Measurements from ENCODE around the gene VPS13D. TPM values are rescaled to one million over a fixed set of nuclear protein-coding genes. Genes with fewer than 3 reads are reported as not detected.
"Not testable (repeated sequence)": the region's sequence is repeated elsewhere in the genome, so short reads cannot be mapped to it uniquely, and the experiment has no call there.

Gene VPS13D
- total and polyA plus RNA-seq, 11 donors = 32.1 to 301 (median 90.7) TPM

DNA sequence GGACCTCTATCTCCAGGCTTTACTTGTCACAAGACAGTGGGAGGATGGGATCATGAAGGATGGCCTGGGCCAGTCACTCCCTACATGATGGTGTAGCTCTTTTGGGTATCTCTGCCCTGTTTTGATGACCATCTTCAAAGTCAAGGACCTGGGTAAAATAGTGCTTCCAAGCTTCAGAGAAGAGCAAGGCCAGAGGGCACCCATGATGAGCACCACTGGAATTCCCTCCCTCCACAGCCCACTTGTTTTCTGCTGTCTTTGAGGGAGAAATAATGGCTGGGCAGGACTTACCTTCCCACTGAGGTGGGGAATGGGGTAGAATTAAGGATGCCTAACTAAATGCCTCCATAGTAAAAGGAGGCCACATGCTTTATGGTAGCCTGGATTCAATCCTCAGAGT, 222.4 kb downstream of the VPS13D start:
- Histone ChIP-seq H3K4me3 (no peak overlapping the region), H3K9me3 (no peaks in the 10 kb centered on the region), H3K27ac (peak overlapping the region in 9 of 12 donors; percentile 44 to 82 (median 70)), H3K36me3 (peaks cover 0 to 29% (median 9%) of the 10 kb centered on the region in 9 donors), H3K27me3 (no peaks in the 10 kb centered on the region), H3K4me1 (peaks cover 22 to 100% (median 88%) of the 10 kb centered on the region in 12 donors)
- no peak for TF ChIP-seq POLR2A (IDR thresholded peaks at IDR 0.05)
- no peak for TF ChIP-seq CTCF (IDR thresholded peaks at IDR 0.05)
- intact Hi-C loops (cut with DNase I) = loop anchor here in 1 of 10 donors (5.0 kb wide), 1 partner anchor 165 kb away; the partner anchor contains the start of gene DHRS3
- DNase-seq (no peak), ATAC-seq (no peak)

DNA sequence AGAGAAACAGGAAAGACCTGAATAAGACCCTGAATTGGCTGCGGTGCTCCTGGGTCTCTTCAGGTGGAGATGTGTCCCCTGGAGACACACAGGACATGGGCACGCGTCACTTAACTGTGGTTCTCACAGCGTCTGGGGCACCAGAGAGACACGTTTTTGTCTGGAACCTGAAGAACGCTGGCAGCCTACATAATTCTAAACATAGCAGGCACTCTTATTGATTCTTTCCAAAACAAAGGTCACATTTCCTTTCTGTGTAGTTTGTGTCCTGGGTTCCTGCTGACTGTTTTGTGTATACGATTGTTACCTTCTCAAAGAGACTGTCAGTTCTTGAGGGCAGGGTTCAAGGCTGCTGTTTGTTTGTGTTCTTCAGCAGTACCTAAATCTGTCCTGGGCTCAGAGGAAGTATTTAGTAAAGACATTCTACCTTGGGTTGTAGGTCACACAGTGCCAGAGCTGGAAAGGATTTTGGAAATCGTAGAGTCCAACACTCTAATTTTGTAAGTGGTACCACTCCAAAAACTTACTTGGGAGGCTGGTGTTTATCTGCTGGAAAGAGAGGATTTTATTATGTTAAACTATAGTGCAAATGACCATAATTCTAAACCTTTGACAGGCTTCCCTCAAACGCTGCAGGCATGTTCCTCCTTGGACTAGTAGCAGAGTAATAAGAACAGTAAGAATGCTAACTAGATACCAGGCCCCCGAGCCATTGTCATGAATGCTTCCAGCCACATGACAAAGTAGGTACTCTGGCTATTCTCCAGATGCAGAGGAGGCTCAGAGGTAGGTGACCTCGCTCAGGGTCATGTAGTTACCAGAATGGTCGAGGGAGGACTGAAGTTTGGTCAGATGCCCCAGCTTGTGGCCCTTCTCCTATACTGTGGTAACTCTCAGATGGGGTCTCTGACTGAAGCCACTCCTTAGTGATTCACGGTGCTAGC, 223.8 kb downstream of the VPS13D start:
- intact Hi-C loops (cut with DNase I) = loop anchor here in 1 of 10 donors (5.0 kb wide), 1 partner anchor 164 kb away; the partner anchor contains the start of gene DHRS3
- peaks cover 22 to 100% (median 85%) of the 10 kb centered on the region in 12 donors for H3K4me1 ChIP-seq
- DNase-seq = peak in 2 of 5 donors; percentile 48 to 58
- H3K36me3 ChIP-seq = peaks cover 0 to 35% (median 15%) of the 10 kb centered on the region in 9 donors
- H3K27ac ChIP-seq = peak overlapping the region; percentile 38 to 82 (median 71)
- no peak overlapping the region for H3K4me3 ChIP-seq
- TF ChIP-seq CTCF (IDR thresholded peaks at IDR 0.05) = no peak
- TF ChIP-seq POLR2A (IDR thresholded peaks at IDR 0.05) = peak in 1 of 2 donors; percentile 24
- no peaks in the 10 kb centered on the region for H3K9me3 ChIP-seq
- ATAC-seq = peak; percentile 38 to 74 (median 60)
- WGBS, 4 donors = 25 to 35% (median 31%) methylated on average over 13 of the region's 13 CpGs
- no peaks in the 10 kb centered on the region for H3K27me3 ChIP-seq

DNA sequence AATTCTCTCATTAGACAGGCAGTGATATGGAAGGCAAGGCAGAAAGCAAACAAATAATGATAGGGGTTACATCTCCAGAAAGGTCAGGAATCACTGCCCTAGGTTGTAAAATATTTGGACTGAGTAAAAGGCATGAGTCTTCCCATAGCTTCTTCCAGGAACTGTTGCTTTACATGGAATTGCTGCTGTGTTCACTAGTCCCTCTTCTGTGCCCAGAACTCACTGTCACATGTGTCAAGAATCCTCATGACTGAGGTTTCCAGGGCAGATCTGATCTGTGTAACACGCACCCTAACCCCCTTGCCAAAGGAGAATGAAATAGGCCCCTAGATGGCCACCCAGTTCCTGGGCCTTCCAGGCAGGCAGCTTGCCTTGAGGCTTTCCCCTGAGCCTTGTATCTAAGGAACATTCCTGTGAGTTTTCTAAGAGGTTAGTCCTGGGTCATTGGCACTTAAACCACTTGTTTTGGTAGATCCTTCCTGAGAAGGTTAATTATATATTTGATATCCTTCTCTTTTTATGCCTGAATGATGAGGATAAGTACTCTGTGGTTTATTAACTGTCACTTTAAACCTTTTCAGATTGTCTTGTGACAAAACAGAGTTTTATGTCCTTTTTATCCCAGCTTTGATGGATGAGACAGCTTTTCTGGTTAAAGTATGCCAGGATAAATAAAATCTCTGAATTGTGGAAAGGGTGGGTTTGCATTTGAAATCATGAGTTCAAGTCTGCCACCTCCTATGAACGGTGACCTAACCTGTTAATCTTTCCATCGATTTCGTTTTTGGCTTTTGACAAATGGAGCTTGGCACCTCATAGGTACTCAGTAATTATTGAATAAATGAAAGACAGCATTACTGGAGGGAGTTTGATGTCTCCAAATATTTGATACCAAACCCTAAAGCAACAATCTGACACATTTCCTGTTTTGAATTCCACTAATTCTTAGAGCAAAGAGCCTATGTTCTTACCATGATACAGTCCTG, 224.9 kb downstream of the VPS13D start:
- intact Hi-C loops (cut with DNase I) = loop anchor here in 1 of 10 donors (5.0 kb wide), 1 partner anchor 163 kb away; the partner anchor contains the start of gene DHRS3
- Histone ChIP-seq H3K4me3 (no peak overlapping the region), H3K4me1 (peaks cover 19 to 99% (median 76%) of the 10 kb centered on the region in 12 donors), H3K9me3 (no peaks in the 10 kb centered on the region), H3K27me3 (no peaks in the 10 kb centered on the region), H3K27ac (peak overlapping the region; percentile 38 to 82 (median 71)), H3K36me3 (peaks cover 0 to 42% (median 19%) of the 10 kb centered on the region in 9 donors)
- ATAC-seq = peak; percentile 15 to 41 (median 30)
- WGBS, 4 donors = 52 to 75% (median 58%) methylated on average over 4 of the region's 4 CpGs
- no peak for TF ChIP-seq POLR2A (IDR thresholded peaks at IDR 0.05)
- TF ChIP-seq CTCF (IDR thresholded peaks at IDR 0.05) = no peak
- DNase-seq = no peak

DNA sequence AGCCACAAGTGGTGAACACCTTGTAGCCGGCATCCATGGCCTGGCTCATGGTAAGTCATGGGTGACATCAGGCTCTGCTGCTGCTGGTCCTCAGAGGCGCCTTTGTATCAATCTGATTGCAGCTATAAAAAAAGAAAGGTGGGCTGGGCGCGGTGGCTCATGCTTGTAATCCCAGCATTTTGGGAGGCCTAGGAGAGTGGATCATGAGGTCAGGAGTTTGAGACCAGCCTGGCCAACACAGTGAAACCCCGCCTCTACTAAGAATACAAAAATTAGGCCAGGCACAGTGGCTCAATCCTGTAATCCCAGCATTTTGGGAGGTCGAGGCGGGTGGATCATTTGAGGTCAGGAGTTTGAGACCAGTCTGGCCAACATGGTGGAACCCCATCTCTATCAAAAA, 226.3 kb downstream of the VPS13D start:
- 95 to 98% (median 97%) methylated on average over 7 of the region's 7 CpGs for WGBS, 4 donors
- Histone ChIP-seq H3K4me1 (peaks cover 13 to 99% (median 75%) of the 10 kb centered on the region in 12 donors), H3K36me3 (peaks cover 0 to 49% (median 23%) of the 10 kb centered on the region in 9 donors)

More for the DNA sequence above, 226.3 kb downstream of the VPS13D start:
- H3K27me3 ChIP-seq; intact Hi-C loops (cut with DNase I); H3K9me3 ChIP-seq; H3K4me3 ChIP-seq; ATAC-seq; DNase-seq: not testable (repeated sequence)
- peak overlapping the region in 3 of 12 donors; percentile 11 to 79 (median 72) for H3K27ac ChIP-seq
